Stimulated activated CD8-positive, alpha-beta memory T cell treated with anti-CD3 and anti-CD28 coated beads, Interleukin-15, amount 100 ng/mL, for 24 hours (primary cell): ENCODE data around the gene ANXA6.
"Not testable (repeated sequence)": the region's sequence is repeated elsewhere in the genome, so short reads cannot be mapped to it uniquely, and the experiment has no call there.

ENCODE experiments used
- DNase-seq: peaks from one replicate; pipeline ENCODE4 v3.0.0-alpha.2; 2020; ENCODE audit warnings: low read depth

Gene ANXA6

GRCh38 chr5:151157426-151158286, at the start of gene ANXA6:
Gene ANXA6, minus strand, starts transcription at chr5:151157779. Its CDS starts 9,878 bp downstream, at chr5:151147901.
- DNase-seq, result peak; percentile 41

GRCh38 chr5:151205411-151205810, 47.8 kb upstream of the ANXA6 start:
- DNase-seq, result no peak

GRCh38 chr5:151204051-151204450, 46.5 kb upstream of the ANXA6 start:
- DNase-seq, result no peak

DNA sequence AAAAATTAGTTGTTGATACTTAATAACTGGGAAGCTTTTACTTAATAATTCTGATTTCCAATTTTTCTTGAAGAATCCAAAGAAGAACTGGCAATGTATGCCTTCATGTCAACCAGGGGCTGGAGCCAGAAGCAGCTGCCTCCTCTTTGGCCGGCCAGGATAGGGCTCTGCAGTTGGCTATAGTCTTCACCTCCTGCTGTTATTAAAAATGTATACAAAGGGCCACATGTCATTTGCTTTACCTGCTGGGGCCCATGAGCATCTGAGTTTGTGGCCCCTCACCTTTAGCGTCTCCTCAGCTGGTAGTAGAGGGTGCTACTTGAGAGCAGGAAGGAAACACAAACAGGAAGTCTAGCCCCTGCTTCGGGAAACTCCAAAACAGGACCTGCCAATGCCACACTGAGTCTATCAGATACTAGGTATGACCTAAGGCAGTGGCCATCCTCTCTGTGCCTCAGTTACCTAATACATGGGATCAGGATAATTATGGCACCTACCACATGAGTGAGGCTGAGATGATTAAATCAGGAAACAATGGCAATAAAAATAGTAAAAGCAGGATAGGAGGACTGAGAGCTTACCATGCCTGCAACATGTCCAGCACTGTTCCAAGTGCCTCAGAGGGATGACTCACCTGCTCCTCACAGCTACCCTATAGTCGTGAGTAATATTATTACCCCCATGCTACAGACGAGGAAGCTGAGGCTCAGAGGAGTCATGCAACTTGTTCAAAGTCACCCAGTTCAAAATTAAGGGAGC, 45.0 kb upstream of the ANXA6 start:
- no peak for DNase-seq

GRCh38 chr5:151200913-151201595, 43.5 kb upstream of the ANXA6 start:
- no peak for DNase-seq

GRCh38 chr5:151199581-151200185, 42.1 kb upstream of the ANXA6 start:
- DNase-seq, result no peak

- DNase-seq, result no peak
These were observed 41.3 kb upstream of the ANXA6 start for GRCh38 chr5:151198861-151199260.

- DNase-seq, result not testable (repeated sequence)
These were observed 39.7 kb upstream of the ANXA6 start for GRCh38 chr5:151197291-151197600.

DNA sequence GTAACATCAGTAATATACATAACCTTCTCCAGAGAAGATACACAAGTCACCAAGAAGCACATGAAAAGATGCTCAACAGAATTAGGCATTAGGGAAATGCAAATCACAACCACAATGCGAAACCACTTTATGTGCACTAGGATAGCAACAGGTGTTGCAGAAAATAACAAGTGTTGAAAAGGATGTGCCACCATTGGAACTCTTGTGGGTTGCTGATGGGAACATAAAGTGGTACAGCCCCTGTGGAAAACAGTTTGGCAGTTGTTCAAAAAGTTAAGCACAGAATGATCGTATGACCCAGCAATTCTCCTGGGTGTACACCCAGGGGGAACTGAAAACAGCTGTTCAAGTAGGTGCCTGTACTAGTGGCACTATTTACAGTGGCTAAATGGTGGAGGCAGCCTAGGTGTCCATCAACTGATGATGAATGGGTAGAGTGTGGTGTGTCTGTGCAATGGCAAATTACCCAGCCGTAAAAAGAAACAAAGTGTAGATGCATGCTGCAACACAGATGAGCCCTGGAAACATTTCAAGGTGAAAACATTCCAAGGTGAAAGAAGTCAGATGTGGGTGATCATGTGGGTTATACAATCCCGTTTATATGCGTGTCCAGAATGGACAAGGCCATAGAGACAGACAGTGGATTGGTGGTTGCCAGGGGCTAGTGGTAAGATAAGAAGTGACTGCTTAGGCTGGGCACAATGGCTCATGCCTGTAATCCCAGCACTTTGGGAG, 39.1 kb upstream of the ANXA6 start:
- no peak for DNase-seq

DNA sequence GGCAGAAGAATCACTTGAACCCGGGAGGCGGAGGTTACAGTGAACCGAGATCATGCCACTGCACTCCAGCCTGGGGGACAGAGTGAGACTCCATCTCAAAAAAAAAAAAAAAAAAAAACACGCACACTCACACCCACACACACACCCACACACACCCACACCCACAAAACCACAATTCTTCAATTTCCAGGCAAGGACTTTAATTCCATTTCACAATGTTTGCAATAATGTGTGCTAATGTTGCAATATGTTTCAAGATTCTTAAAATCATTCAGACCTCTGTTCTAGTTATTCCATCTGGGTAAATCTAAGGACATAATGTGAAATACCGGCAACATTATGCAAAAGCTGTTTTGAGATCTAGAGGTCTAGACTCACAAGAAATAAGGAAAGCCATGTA, 38.0 kb upstream of the ANXA6 start:
- no peak for DNase-seq

GRCh38 chr5:151192626-151193025, 35.0 kb upstream of the ANXA6 start:
- no peak for DNase-seq

DNA sequence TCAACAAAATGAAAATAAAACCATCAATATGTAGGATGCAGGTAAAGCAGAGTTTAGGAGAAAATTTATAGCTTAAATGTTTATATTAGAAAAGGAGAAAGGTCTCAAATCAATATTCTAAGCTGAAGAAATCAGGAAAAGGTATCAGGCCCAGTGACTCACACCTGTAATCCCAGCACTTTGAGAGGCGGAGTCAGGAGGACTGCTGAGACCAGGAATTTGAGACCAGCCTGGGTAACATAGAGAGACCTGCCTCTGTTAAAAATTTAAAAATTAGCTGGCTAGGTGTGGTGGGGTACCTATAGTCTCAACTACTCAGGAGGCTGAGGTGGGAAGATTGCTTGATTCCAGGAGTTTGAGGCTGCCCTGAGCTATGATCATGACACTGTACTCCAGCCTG, 34.1 kb upstream of the ANXA6 start:
- DNase-seq, result no peak

DNA sequence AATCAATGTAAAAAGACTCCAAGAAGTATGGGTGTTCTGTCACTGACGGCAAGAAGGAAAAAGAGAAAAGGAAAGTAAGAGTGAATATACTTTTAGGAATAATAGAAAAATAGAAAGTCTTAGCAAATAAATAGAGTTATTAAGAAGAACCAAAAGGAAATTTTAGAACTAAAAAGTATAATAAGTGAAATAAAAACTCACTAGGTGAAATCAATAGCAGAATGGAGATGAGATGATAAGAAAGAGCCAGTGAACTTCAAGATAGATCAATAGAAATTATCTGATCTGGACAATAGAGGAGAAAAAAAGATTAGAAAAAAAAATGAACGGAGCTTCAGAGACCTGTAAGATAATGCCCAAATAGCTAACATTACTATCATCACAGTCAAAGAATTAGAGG, 31.6 kb upstream of the ANXA6 start:
- no peak for DNase-seq

DNA sequence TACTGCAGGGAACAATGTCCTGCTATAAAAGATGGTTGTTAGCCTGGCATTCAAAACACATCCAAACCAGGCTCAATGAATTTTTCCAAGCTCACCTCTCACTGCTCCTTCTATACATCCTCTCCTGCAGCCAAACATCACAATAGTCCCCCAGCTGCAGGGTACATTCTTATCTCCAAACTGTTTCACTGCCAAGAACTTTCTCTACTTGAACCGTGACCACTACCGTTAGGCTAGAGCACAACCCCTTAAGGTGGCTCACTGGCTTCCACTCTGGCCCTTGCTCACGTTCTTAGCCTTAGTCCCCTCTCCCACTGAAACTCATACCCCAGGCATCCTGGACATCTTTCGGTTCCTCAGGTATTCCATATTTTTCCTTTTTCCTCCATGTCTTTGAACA, 29.0 kb upstream of the ANXA6 start:
- DNase-seq, result no peak

DNA sequence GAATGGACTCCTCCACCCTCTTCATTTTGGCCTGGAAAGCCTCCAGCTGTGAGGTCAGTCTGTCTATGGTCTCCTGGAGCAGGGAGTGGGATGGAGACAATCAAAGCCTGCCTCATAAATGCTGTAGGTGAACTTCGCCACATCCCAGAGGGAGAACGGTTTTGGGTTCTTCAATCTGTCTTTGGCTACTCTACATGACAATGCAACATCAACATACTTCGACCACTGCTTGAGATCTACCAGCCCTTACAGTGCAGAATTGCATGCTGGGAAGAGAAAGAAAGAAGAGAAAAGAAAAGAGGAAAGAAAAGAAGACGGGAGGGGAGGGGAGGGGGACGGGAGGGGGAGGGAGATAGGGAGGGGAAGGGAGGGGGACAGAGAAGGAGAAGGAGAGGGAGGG, 28.5 kb upstream of the ANXA6 start:
- DNase-seq, result no peak

GRCh38 chr5:151184316-151185042, 26.9 kb upstream of the ANXA6 start:
- DNase-seq, result no peak

DNA sequence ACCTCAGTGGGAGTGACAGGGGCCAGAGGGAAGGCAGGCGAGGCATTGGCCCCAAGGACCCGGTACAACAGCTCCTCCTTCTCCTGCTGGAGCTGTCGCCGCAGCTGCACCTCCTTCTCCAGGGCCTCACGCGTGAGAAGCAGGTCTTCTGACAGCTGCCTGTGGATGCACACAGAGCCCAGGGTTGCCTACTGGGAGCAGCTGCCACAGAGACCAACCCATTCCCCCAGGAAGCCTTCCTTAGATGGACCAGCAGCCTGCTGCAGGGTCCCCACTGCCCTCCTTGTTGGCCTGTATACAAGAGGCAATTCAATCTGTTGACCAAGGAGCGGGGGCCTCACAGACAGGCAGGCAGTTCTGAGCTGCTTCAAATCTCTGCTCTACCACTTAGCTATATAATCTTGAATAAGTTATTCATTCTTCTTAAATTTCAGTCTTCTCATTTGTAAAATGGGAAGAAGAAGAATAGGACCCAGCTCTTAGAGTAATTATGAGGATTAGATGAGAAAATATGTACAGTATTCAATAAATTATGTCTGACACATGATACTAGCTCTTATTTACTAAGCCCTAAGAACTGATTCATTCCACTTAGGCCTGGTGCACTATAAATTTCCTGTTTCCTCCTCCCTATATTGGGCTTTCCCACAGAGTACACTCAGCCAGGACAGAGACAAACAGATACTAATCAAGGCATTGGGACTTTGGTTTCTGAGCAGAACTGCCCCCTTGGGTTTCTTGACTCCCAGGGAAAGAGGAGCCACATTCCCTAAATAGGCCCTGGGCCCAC, 26.1 kb upstream of the ANXA6 start:
- no peak for DNase-seq

GRCh38 chr5:151182976-151183375, 25.4 kb upstream of the ANXA6 start:
- DNase-seq, result no peak

- no peak for DNase-seq
These were observed 24.9 kb upstream of the ANXA6 start for GRCh38 chr5:151182524-151182900.

DNA sequence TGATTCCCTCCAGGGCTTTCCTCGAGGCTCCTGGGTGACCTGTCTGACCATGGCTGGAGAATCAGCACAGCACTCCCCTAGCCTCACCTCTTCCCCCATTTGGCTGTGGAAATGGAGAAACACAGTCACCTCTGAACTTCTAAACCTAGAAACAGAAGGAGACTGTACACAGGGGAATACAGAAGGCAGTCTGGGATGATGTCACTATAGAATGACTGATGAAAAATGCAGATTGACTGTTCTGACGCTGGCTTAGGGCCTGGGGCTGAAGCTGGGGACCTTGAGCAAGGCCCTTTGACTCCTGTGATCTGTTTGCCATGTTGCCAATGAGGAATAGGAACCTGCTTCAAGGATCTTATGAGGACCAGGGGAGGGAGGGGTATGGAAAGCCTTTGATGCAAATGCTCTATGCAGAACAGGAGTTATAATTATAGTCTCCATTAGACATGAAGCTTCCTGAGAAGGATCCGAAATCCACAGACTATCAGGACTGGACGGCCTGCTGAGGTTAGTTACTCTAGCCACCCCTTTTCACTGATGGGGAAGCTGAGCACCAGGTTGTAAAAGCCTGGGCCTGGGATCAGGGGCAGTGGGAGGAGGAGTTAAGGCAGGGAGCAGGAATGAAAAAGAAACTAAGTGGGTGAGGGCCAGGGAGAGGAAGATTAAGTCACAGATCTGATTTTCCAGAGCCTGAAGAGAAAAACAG, 24.4 kb upstream of the ANXA6 start:
- DNase-seq, result no peak
